Measurements from ENCODE around the gene SPTBN5.

- TF ChIP-seq CTCF (IDR thresholded peaks at IDR 0.05; ENCODE audit: low read depth, low read length): no peak
- no peak for TF ChIP-seq EZH2phosphoT487 (IDR thresholded peaks at IDR 0.05; ENCODE audit: low read depth)
Observed at GRCh38 chr15:41903782-41904181, 9.9 kb upstream of the SPTBN5 start.
